Uterus (tissue), 4 donors: ENCODE data around the gene MORN4. TPM values are rescaled to one million over a fixed set of nuclear protein-coding genes. Genes with fewer than 3 reads are reported as not detected.

Experiments
- DNase-seq, 2 donors: peaks; one replicate each; pipeline ENCODE4 v3.0.0-alpha.2; 2019 to 2020
- H3K27ac ChIP-seq, 2 donors: fragments of 200-600 bp; sonication (generic); 1 replicate in 1 of 2; 2 replicates in 1 of 2; pipeline ENCODE4 v1.5.1; 2016 to 2018
- H3K27me3 ChIP-seq, 2 donors: fragments of 200-600 bp; sonication (generic); one replicate each; pipeline ENCODE4 v1.5.1; 2018 to 2019; ENCODE audit warnings: control low read depth in 1 of 2
- H3K36me3 ChIP-seq, 2 donors: fragments of 200-600 bp; sonication (generic); one replicate each; pipeline ENCODE4 v1.5.1; 2019; ENCODE audit warnings: control low read depth in 1 of 2
- H3K4me1 ChIP-seq, 2 donors: fragments of 200-600 bp; sonication (generic); one replicate each; pipeline ENCODE4 v1.5.1; 2018 to 2019; ENCODE audit warnings: control low read depth in 1 of 2
- H3K4me3 ChIP-seq, 2 donors: fragments of 200-600 bp; sonication (generic); 1 replicate in 1 of 2; 2 replicates in 1 of 2; pipeline ENCODE4 v1.5.1; 2018 to 2019; ENCODE audit warnings: mild to moderate bottlenecking in 1 of 2
- H3K9me3 ChIP-seq, 2 donors: fragments of 200-600 bp; sonication (generic); one replicate each; pipeline ENCODE4 v1.5.1; 2019; ENCODE audit warnings: control low read depth in 1 of 2
- POLR2A ChIP-seq, 2 donors: fragments of 450-650 bp; IDR thresholded peaks; one replicate each; pipeline ENCODE4 v1.6.1; 2016; ENCODE audit warnings: antibody characterized with exemption in 2 of 2, mild to moderate bottlenecking in 1 of 2, moderate library complexity in 1 of 2
- intact Hi-C: fragments of 100-400 bp; cut with DNase I; formaldehyde crosslinking; loops from one replicate; pipeline ENCODE4 v1.15.1; 2023; ENCODE audit warnings: low total_unique reads
- total RNA-seq, 4 donors: library from RNA; depleted of rRNA in 3 of 4; stranded (reverse); fragments of >200 nt in 3 of 4; gene quantifications; one replicate each; pipeline versions ENCODE4 v1.1.0 to v1.2.4, GENCODE V29; 2014 to 2023
- TF ChIP-seq, protein P1 (sequence below), 4 experiments: fragments of 200-600 bp in 2 of 4; fragments of 450-650 bp in 2 of 4; sonication (generic) in 2 of 4; IDR thresholded peaks; one replicate each; pipeline ENCODE4 v1.5.1; 2016 to 2019; ENCODE audit warnings: antibody characterized with exemption in 4 of 4, mild to moderate bottlenecking in 2 of 4, moderate library complexity in 1 of 4
- donor health status: DM: yes; HTN: yes; CAD: no.

The MORN4 gene
- total RNA-seq, 4 donors from 2014 or later, result 3.1 to 11.5 (median 10.8) TPM

DNA sequence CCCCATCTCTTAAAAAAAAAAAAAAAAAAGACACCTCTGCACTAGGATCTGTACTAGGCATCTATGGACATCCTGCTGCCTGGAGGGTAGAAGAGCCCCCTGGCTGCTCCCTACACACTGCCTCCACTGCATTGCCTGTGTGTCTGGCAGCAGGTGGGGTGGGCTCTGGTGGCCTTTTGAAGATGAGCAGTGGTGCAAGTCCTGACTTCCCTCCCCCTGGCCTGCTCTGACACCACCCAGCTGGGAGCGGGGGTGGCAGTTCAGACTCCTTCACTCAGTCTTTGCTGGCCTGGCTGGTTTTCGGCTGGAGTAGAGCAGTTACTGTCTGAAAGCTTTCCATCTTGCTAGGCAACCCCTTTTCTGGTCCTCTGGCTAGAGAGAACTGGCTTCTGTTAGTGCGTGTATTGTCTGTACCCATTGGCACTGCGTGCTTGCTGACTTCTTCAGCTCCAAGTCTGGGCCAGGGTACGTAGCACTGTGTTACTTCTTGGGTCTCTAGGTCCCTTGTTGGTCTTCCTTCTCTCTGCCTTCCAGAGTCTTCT, 26.1 kb downstream of the MORN4 start:
- H3K27me3 ChIP-seq, result no peaks in the 10 kb centered on the region
- no peaks in the 10 kb centered on the region for H3K9me3 ChIP-seq
- no peak overlapping the region for H3K27ac ChIP-seq
- H3K4me1 ChIP-seq, result no peaks in the 10 kb centered on the region
- intact Hi-C loops, result no loop called here
- H3K4me3 ChIP-seq, result no peak overlapping the region
- no peaks in the 10 kb centered on the region for H3K36me3 ChIP-seq
- DNase-seq, result no peak
- TF ChIP-seq, protein P1, sequence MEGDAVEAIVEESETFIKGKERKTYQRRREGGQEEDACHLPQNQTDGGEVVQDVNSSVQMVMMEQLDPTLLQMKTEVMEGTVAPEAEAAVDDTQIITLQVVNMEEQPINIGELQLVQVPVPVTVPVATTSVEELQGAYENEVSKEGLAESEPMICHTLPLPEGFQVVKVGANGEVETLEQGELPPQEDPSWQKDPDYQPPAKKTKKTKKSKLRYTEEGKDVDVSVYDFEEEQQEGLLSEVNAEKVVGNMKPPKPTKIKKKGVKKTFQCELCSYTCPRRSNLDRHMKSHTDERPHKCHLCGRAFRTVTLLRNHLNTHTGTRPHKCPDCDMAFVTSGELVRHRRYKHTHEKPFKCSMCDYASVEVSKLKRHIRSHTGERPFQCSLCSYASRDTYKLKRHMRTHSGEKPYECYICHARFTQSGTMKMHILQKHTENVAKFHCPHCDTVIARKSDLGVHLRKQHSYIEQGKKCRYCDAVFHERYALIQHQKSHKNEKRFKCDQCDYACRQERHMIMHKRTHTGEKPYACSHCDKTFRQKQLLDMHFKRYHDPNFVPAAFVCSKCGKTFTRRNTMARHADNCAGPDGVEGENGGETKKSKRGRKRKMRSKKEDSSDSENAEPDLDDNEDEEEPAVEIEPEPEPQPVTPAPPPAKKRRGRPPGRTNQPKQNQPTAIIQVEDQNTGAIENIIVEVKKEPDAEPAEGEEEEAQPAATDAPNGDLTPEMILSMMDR (IDR thresholded peaks at IDR 0.05), result no peak
- no peak for TF ChIP-seq POLR2A (IDR thresholded peaks at IDR 0.05)

- Histone ChIP-seq H3K36me3 (no peaks in the 10 kb centered on the region), H3K4me3 (no peak overlapping the region), H3K9me3 (no peaks in the 10 kb centered on the region), H3K27me3 (no peaks in the 10 kb centered on the region), H3K4me1 (peaks cover 0 to 8% of the 10 kb centered on the region in 2 donors), H3K27ac (no peak overlapping the region)
- intact Hi-C loops, result no loop called here
- no peak for TF ChIP-seq POLR2A (IDR thresholded peaks at IDR 0.05)
- TF ChIP-seq, protein P1 (IDR thresholded peaks at IDR 0.05), result no peak
- DNase-seq, result no peak
These were observed 31.8 kb downstream of the MORN4 start for GRCh38 chr10:97601268-97602215.

DNA sequence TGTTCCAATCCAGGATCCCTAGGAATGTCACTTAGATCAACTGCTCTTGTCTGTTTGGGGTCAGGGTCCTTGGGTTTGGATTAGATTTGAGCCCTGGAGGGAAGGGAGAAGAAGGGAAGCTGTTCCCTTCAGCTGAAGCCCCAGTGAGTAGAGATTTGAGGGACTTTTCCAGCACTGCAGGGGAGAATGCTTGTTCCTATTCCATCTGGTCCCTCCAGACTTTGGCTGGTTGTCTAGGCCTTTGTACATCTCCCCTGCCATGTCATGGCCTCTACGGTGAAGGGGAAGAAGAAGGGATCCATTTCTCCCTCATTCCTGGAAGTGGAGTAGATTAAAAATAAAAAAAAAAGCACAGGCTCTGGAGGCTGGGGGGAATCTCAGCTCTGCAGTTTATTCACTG, 32.7 kb downstream of the MORN4 start:
- TF ChIP-seq, protein P1 (IDR thresholded peaks at IDR 0.05), result no peak
- intact Hi-C loops, result no loop called here
- Histone ChIP-seq H3K9me3 (no peaks in the 10 kb centered on the region), H3K27me3 (no peaks in the 10 kb centered on the region), H3K4me3 (no peak overlapping the region), H3K4me1 (peaks cover 0 to 15% of the 10 kb centered on the region in 2 donors), H3K36me3 (no peaks in the 10 kb centered on the region), H3K27ac (no peak overlapping the region)
- no peak for DNase-seq

- TF ChIP-seq, protein P1 (IDR thresholded peaks at IDR 0.05), result no peak
- TF ChIP-seq POLR2A (IDR thresholded peaks at IDR 0.05), result no peak
- Histone ChIP-seq H3K27me3 (no peaks in the 10 kb centered on the region), H3K9me3 (no peaks in the 10 kb centered on the region), H3K36me3 (no peaks in the 10 kb centered on the region), H3K4me1 (peaks cover 0 to 16% of the 10 kb centered on the region in 2 donors), H3K27ac (no peak overlapping the region), H3K4me3 (no peak overlapping the region)
- no peak for DNase-seq
- intact Hi-C loops, result no loop called here
These were observed 34.1 kb downstream of the MORN4 start for GRCh38 chr10:97599272-97599619.
